ENCODE measurements around the gene RNF220.
"Not testable (repeated sequence)": the region's sequence is repeated elsewhere in the genome, so short reads cannot be mapped to it uniquely, and the experiment has no call there.

RNF220 gene

GRCh38 chr1:44661781-44662682 lies 257.0 kb downstream of the RNF220 start:
- no peak for DNase-seq

GRCh38 chr1:44662683-44663030 lies 257.6 kb downstream of the RNF220 start:
- DNase-seq, result no peak

- no peak for DNase-seq
Observed at GRCh38 chr1:44663417-44663816, 258.4 kb downstream of the RNF220 start.

- no peak for DNase-seq
Observed at GRCh38 chr1:44664730-44665370, 259.8 kb downstream of the RNF220 start.

- not testable (repeated sequence) for DNase-seq
Observed at GRCh38 chr1:44666719-44667118, 261.7 kb downstream of the RNF220 start.

- no peak for DNase-seq
Observed at GRCh38 chr1:44670751-44671640, 265.9 kb downstream of the RNF220 start.

- DNase-seq, result no peak
Observed at GRCh38 chr1:44672254-44672955, 267.4 kb downstream of the RNF220 start.

GRCh38 chr1:44672961-44673674 lies 268.1 kb downstream of the RNF220 start:
- no peak for DNase-seq

GRCh38 chr1:44673675-44674112 lies 268.6 kb downstream of the RNF220 start:
- DNase-seq, result no peak

- peak; percentile 97 for DNase-seq
Observed at GRCh38 chr1:44674113-44675000, 269.3 kb downstream of the RNF220 start, which contains the start of the genes ARMH1 and TMEM53. ARMH1 (plus strand) TSS chr1:44674714; CDS start chr1:44689698, 14,984 bp downstream. TMEM53 (minus strand) TSS chr1:44674481; CDS start chr1:44674391, 90 bp downstream.

GRCh38 chr1:44675186-44675585 lies 270.1 kb downstream of the RNF220 start:
- no peak for DNase-seq

GRCh38 chr1:44676484-44677200 lies 271.6 kb downstream of the RNF220 start:
- no peak for DNase-seq

- no peak for DNase-seq
Observed at GRCh38 chr1:44677201-44677766, 272.2 kb downstream of the RNF220 start.

GRCh38 chr1:44678120-44678519 lies 273.1 kb downstream of the RNF220 start:
- DNase-seq, result no peak

GRCh38 chr1:44678626-44679025 lies 273.6 kb downstream of the RNF220 start:
- no peak for DNase-seq

- no peak for DNase-seq
Observed at GRCh38 chr1:44679468-44679867, 274.4 kb downstream of the RNF220 start.

GRCh38 chr1:44681905-44682882 lies 277.1 kb downstream of the RNF220 start:
- DNase-seq, result no peak

- no peak for DNase-seq
Observed at GRCh38 chr1:44682883-44683265, 277.8 kb downstream of the RNF220 start.
